ENCODE measurements around the gene PRKAG2. TPM values are rescaled to one million over a fixed set of nuclear protein-coding genes. Genes with fewer than 3 reads are reported as not detected.

Gene PRKAG2
- total and polyA plus RNA-seq, 4 donors: 17.5 to 33.3 (median 23.9) TPM

GRCh38 chr7:151833691-151834090 lies 43.2 kb downstream of the PRKAG2 start:
- Histone ChIP-seq H3K27ac (ENCODE audit: low read depth in 1 of 2, low read length in 1 of 2) (no peak overlapping the region), H3K4me3 (no peak overlapping the region), H3K9ac (ENCODE audit: insufficient read depth in 1 of 2, low read length in 2 of 2) (no peak overlapping the region), H3K27me3 (ENCODE audit: control insufficient read depth in 3 of 3, insufficient read depth in 3 of 3, low read length in 2 of 3) (no peaks in the 10 kb centered on the region), H3K4me1 (ENCODE audit: control insufficient read depth in 5 of 5, insufficient read depth in 5 of 5, low read length in 5 of 5) (peaks cover 0 to 15% (median 0%) of the 10 kb centered on the region in 5 donors), H3K36me3 (ENCODE audit: control insufficient read depth in 4 of 4, insufficient read depth in 4 of 4, low read length in 4 of 4) (no peaks in the 10 kb centered on the region), H3K9me3 (ENCODE audit: control insufficient read depth in 4 of 4, insufficient read depth in 3 of 4, low read length in 3 of 4) (no peaks in the 10 kb centered on the region)
- no peak for TF ChIP-seq CTCF (IDR thresholded peaks at IDR 0.05; ENCODE audit: control extremely low read depth, extremely low read depth)
- ATAC-seq (ENCODE audit: insufficient read depth, low FRiP score) (no peak), DNase-seq (no peak)
- 85 to 88% methylated on average over 7 of the region's 7 CpGs for WGBS, 2 donors

- no peak for DNase-seq
These were observed 43.7 kb downstream of the PRKAG2 start for GRCh38 chr7:151833213-151833651.

GRCh38 chr7:151832656-151833055 lies 44.3 kb downstream of the PRKAG2 start:
- no peak for DNase-seq
- Histone ChIP-seq H3K4me1 (ENCODE audit: control insufficient read depth in 5 of 5, insufficient read depth in 5 of 5, low read length in 5 of 5) (peaks cover 0 to 9% (median 0%) of the 10 kb centered on the region in 5 donors), H3K9ac (ENCODE audit: insufficient read depth in 1 of 2, low read length in 2 of 2) (no peak overlapping the region), H3K36me3 (ENCODE audit: control insufficient read depth in 4 of 4, insufficient read depth in 4 of 4, low read length in 4 of 4) (no peaks in the 10 kb centered on the region), H3K4me3 (no peak overlapping the region), H3K27ac (ENCODE audit: low read depth in 1 of 2, low read length in 1 of 2) (no peak overlapping the region), H3K27me3 (ENCODE audit: control insufficient read depth in 3 of 3, insufficient read depth in 3 of 3, low read length in 2 of 3) (no peaks in the 10 kb centered on the region), H3K9me3 (ENCODE audit: control insufficient read depth in 4 of 4, insufficient read depth in 3 of 4, low read length in 3 of 4) (no peaks in the 10 kb centered on the region)
- no peak for TF ChIP-seq CTCF (IDR thresholded peaks at IDR 0.05; ENCODE audit: control extremely low read depth, extremely low read depth)
- ATAC-seq (ENCODE audit: insufficient read depth, low FRiP score): no peak
- WGBS, 2 donors: 95% methylated on average over 11 of the region's 11 CpGs

More at GRCh38 chr7:151833213-151833651, 43.7 kb downstream of the PRKAG2 start:
- H3K9me3 ChIP-seq (ENCODE audit: control insufficient read depth in 4 of 4, insufficient read depth in 3 of 4, low read length in 3 of 4): no peaks in the 10 kb centered on the region
- 89 to 99% methylated on average over 14 of the region's 14 CpGs for WGBS, 2 donors
- no peaks in the 10 kb centered on the region for H3K27me3 ChIP-seq (ENCODE audit: control insufficient read depth in 3 of 3, insufficient read depth in 3 of 3, low read length in 2 of 3)
- peaks cover 0 to 15% (median 0%) of the 10 kb centered on the region in 5 donors for H3K4me1 ChIP-seq (ENCODE audit: control insufficient read depth in 5 of 5, insufficient read depth in 5 of 5, low read length in 5 of 5)
- no peak overlapping the region for H3K9ac ChIP-seq (ENCODE audit: insufficient read depth in 1 of 2, low read length in 2 of 2)
- H3K36me3 ChIP-seq (ENCODE audit: control insufficient read depth in 4 of 4, insufficient read depth in 4 of 4, low read length in 4 of 4): no peaks in the 10 kb centered on the region
- TF ChIP-seq CTCF (IDR thresholded peaks at IDR 0.05; ENCODE audit: control extremely low read depth, extremely low read depth): no peak
- no peak overlapping the region for H3K4me3 ChIP-seq
- no peak overlapping the region for H3K27ac ChIP-seq (ENCODE audit: low read depth in 1 of 2, low read length in 1 of 2)
- ATAC-seq (ENCODE audit: insufficient read depth, low FRiP score): no peak

- H3K4me3 ChIP-seq: no peak overlapping the region
- H3K9ac ChIP-seq (ENCODE audit: insufficient read depth in 1 of 2, low read length in 2 of 2): no peak overlapping the region
- H3K27me3 ChIP-seq (ENCODE audit: control insufficient read depth in 3 of 3, insufficient read depth in 3 of 3, low read length in 2 of 3): no peaks in the 10 kb centered on the region
- H3K4me1 ChIP-seq (ENCODE audit: control insufficient read depth in 5 of 5, insufficient read depth in 5 of 5, low read length in 5 of 5): peaks cover 0 to 4% (median 0%) of the 10 kb centered on the region in 5 donors
- no peaks in the 10 kb centered on the region for H3K36me3 ChIP-seq (ENCODE audit: control insufficient read depth in 4 of 4, insufficient read depth in 4 of 4, low read length in 4 of 4)
- WGBS, 2 donors: 89 to 94% methylated on average over 5 of the region's 5 CpGs
- DNase-seq: no peak
- ATAC-seq (ENCODE audit: insufficient read depth, low FRiP score): no peak
- H3K9me3 ChIP-seq (ENCODE audit: control insufficient read depth in 4 of 4, insufficient read depth in 3 of 4, low read length in 3 of 4): no peaks in the 10 kb centered on the region
- TF ChIP-seq CTCF (IDR thresholded peaks at IDR 0.05; ENCODE audit: control extremely low read depth, extremely low read depth): no peak
- H3K27ac ChIP-seq (ENCODE audit: low read depth in 1 of 2, low read length in 1 of 2): no peak overlapping the region
These were observed 44.8 kb downstream of the PRKAG2 start for GRCh38 chr7:151832138-151832537.
